Putamen (tissue), 1 donor: ENCODE measurements around the gene FKBP2.

Source experiments
- DNase-seq: peaks from one replicate; pipeline ENCODE4 v3.0.0-alpha.2; 2016; ENCODE audit warnings: low spot score

FKBP2 gene

DNA sequence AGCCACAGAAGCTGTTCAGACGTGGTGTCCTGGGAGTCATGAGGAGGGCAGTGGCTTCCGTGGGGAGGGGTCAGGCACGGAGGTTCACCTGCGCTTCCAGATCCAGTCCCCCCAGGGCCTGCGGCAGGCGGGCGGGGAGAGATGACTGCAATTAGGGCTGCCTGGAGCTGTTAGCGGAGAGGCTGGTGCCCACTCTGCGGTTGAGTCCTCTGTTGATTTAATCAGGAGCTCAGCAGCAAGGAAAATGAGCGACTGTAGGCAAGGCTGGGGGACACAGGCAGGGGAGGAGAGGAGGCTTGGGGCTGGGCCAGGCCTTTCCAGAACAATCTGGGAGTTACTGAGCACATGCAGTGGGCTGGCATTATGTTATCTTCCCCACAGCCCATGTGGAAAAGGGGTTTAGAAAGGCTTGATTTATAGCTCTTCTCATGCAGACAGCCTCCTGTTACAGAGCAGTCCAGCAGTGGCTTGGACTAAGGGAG, 23.5 kb downstream of the FKBP2 start:
- DNase-seq: no peak

DNA sequence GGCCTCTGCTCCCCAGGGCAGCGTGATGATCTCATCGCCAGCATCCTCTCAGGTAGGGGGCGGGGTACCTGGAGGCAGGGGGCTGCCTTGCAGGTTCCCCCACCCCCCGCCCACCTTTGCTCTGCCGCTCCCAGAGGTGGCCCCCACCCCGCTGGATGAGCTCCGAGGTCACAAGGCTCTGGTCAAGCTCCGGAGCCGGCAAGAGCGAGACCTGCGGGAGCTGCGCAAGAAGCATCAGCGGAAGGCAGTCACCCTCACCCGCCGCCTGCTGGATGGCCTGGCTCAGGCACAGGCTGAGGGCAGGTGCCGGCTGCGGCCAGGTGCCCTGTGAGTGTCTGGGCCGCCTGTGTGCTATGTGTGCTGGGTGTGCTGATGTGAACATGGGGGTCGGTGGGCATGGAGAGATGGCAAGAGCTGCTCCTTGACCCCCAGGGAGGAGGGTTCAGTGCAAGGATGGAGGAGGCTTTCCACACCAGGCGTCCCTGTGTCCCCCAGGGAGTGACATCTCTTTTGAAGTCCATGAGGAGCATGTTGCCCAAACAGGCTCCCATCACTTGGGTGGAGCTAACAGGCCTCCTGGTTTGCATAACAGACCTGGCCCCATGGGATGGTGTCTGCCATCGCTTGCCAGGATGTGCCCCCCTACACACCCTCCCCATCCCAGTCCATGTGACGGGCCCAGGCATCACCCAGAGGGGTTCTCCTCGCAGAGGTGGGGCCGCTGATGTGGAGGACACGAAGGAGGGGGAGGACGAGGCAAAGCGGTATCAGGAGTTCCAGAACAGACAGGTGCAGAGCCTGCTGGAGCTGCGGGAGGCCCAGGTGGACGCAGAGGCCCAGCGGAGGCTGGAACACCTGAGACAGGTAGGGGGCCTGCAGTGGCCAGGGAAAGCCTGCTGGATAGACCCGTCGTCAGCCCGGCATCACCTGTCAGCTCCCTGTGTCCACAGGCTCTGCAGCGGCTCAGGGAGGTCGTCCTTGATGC, 24.6 kb downstream of the FKBP2 start:
- DNase-seq: no peak

DNA sequence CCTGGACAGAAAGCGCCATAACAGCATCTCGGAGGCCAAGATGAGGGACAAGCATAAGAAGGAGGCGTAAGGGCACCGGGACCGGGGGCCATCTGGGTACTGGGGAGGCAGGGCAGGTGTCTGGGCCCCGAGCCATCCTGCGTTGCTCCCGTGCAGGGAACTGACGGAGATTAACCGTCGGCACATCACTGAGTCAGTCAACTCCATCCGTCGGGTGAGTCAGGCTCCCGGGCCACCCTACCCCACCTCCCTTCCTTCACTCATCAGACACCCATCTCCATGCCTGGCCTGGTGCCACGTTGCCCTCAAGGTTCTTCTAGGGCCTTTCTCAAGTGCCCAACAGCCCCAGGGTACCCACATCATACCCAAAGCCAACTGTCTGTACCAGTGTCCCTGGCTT, 25.4 kb downstream of the FKBP2 start:
- no peak for DNase-seq

DNA sequence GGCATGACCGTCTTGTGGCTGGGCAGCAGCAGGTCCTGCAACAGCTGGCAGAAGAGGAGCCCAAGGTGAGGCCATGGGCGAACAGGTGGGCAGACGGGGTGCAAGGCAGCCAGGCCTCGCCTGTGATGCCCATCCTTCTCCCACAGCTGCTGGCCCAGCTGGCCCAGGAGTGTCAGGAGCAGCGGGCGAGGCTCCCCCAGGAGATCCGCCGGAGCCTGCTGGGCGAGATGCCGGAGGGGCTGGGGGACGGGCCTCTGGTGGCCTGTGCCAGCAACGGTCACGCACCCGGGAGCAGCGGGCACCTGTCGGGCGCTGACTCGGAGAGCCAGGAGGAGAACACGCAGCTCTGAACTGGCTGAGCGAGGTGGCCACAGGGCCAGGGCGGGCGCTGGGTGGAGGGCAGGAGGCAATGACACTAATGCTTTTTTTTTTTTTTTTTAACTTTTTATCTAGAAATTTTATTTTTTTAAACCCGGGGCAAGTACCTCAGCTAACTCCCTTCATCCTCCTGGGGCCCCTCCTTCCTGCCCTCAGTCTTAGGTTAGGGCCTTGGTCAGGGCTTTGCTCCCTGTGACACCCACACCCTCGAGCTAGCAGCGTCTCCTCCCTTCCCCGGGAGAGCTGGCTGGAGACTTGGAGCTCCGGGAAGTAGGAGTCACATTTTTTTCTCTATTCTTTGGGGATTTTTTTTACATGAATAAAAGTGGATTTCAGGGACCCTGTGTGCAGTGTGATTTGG, 26.5 kb downstream of the FKBP2 start:
- no peak for DNase-seq

DNA sequence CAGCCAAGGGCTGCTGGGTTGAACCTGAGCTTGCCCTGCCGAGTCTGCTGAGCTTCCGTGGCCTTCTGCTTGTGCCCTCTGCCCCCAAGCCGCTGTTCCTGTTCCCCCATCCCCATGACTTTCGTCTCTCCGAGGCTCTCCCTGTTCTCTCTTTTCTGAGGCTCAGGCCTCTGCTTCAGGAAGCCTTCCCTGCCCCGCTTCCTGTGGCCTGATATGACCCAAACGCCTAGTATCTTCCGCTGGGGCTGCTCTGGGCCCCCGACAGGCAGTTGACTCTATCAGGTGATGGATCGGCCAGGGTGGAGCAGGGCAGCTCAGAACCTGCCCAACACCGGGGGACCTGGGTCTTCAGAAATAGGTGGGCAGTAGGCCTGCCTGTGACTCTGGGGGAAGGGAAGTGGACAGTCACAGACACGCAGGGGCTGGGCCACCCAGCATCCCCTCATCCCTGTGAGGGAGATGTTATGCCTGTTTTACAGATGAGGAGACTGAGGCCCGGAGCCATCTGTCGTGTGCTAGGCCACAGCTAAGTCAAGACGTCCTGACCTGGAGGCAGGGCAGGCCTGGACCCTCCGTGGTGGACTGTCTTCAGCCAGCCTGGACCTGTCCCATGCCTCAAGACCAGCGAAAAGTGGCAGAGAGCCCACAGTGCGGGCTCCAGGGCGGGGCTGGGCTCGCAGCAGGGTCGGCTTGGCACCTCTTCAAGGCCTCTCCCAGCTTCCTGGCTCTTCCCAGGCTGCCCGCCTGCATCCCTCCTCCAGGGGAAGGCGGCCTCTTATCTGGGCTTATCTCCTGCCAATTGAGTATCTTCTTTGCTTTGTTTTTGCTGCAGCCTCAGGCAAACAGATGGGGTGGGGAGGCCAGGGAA, 27.4 kb downstream of the FKBP2 start:
- DNase-seq: no peak

DNA sequence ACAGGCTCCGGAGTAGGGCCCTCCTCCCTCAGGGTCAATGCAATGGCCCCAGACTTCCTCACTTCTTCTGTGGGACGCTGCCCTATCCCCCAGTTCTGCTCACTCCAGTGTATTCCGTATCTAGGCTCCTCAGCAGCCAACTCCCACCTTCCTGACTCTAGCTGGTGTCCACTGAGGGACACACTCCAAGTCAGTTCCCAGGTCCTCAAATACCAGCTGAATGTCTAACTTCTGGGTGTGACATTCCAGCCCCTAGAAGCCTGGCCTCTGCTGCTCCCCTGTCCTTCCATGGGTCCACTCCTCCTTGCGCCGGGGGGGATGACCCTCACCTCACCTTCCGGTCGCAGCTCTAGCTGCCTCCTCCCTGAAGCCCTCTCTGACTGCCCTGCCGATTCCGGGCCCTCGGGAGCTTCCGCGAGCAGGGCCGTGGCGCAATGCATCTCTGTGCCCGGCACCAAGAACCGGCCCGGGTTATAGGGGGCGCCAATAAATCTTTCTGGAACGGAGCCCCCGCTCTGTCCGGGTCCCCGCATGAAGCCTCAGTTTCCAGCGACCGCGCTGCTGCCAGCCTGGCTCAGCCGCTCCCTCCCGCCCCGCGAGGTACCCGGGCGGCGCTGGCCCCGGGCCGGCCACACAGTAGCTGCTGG, 28.1 kb downstream of the FKBP2 start:
- no peak for DNase-seq

DNA sequence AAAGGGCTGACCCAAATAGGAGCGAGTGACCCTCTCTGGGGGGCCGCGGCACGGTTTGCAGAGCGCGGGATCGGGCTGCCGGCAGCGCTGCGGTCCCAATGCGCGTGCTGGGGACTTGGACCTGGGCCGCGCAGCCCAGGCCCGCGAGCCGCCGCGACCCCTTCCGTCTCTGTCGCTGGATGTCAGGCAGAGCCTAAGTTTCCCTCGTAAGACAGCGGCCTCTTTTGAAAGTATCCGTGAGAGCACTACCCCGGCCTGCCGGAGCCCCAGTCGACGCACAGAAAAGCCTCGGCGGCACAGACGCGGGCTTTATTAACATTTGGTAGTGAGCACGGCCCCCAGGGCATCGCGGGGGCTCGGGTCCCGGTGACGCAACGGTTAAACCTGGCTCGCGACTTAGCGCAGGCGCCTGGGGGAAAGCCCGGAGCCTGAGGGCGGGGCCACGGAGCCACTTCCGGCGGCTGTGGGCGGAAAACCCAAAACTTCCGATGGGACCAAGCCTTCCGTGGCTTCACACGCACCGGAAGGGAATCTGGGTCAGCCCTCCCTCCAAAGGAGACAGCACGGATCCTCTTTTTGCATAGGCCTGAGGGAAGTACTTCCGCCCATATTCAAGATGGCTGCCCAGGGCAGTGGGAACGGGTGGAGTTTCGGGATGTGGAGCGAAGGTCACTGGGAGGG, 28.8 kb downstream of the FKBP2 start:
- peak; percentile 100 for DNase-seq

DNA sequence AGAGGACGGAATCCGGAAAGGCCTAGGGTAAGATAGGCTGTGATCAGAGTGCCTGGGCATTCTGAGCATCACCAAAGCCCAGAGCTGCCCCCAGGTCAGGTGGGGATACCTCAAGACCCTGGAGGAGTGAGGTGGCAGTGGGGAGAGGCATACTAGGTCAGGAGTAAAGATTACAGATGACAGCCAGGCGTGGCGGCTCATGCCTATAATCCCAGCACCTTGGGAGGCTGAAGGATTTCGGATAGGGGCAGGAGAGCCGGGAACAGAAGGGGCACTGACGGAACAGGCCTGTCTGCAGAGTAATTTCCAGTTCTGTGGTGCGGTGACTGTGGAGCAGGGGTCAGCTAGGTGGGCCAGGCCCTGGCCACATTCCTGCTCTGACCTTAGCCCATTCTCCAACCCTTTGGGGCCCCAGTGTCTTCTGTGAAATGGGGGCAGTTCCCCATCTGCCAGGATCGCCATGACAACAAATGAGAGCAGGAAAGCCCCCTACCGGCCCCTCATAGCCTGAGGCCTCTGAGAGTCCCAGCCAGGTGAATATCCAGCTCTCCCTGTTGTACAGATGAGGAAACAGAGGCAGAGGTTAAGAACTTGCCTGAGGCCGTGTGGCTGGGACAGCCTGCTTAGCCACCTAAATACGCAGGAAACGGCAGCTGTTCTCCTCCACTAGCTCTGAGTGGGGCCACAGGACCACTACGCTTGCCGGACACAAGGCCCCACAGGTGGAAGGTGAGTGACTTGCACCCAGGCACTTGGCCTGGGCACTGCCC, 34.3 kb downstream of the FKBP2 start:
- DNase-seq: no peak

DNA sequence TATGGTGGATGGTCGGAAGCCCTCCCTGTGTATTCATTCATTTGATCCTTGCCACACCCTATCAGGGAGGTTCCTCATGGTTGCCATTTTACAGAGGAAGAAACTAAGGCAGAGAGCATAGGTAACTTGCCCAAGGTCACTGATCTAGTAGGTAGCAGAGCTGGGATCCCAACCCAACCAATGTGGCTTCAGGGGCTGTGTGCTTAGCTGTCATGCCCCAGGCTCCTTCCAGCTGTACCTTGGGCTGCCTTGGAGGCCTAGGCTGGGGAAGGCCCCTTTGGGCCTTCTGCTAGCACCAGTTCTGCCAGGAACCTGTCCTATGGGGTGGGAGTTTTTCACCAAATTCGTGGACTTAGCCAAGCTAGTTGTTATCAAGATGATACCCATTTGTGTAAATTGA, 34.9 kb downstream of the FKBP2 start:
- no peak for DNase-seq

DNA sequence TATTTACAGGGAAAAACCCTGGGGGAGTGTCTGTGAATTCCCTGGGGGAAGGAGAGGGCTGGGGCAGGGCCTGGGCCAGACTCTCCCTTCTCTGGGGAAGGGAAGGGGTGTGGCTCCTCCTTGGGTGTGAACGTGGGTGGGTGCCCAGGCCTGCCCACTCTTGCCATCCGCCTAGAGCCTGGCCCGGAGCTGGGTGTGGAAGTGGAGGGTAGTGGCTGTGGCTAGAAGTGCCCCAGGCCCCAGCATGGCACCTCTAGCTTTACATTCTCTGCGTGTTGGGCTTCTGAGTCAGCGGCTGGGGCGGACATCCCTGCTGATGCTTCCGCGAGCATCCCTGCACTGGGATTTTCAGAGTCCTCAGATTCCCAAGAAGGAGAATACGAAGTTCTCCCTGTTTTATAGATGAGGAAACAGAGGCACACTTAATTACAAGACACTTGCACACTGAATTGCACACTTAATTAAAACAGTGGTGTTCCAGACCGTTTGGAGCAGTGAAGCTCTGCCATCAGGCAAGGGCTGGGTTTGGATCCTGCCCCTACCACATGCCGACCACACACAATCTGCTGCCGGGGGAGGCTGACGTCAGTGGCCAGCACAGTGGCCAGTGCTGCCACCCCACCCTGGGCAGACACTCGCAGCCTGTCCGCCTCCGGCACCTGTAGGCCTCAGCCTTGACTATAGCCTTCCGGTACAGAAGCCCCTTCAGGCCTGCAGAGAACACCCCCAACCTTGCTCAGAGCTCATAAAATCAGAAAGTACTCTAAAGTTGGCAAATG, 35.9 kb downstream of the FKBP2 start:
- no peak for DNase-seq

DNA sequence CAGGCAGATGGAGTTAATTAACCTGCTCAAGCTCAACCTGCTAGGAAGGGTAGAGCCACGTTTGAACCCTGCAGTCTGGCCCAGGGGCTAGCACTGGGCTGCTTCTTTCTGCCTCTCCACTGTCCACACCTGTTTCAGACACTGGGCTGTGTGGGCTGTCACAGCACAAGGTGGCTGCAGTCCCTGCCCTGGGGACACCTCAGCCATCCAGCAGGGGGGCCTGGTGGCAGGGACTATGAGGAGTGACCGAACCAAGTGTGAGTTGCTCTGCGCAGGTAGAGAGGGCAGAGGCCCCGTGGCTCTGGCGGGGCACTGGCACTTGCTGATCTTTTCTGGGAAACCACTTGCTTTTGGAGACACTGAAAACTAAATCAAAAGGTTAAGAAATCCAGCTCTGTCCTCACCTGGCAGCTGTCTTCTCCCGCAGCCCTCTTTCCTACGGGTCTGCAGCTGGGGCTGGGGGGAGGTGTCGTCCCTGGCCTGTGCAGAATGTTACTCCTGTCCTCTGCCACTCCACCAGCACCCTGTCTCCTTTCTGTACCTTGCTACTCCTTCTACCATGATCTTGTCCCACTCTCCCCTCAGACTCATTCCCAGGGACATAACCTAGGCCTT, 37.8 kb downstream of the FKBP2 start:
- no peak for DNase-seq

DNA sequence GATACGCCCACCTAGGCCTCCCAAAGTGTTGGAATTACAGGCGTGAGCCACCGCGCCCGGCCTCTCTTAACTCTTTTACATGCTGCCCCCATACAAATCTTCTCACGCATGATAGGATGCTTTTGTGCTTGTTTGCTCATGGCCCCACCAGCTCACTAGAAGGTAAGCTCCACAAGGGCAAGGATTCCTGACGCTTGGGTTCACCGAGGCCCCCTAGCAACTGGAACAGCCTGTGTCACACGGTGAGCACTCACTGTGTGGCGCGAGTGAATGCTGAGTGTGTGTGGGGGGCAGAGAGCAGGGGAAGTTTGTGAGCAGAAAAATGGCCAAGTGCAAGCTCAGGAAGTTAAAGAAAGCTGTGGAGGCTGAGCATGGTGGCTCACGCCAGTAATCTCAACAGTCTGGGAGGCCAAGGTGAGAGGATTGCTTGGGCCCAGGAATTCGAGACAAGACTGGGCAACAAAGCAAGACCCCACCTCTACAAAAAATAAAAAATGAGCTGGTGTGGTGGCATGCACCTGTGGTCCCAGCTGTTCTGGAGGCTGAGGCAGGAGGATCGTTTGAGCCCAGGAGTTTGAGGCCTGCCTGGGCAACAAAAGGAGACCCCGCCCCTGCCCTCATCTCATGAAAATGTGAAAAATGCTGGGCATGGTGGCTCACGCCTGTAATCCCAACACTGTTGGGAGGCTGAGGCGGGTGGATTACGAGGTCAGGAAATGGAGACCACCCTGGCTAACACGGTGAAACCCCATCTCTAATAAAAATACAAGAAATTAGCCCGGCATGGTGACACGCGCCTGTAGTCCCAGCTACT, 41.3 kb downstream of the FKBP2 start:
- no peak for DNase-seq

DNA sequence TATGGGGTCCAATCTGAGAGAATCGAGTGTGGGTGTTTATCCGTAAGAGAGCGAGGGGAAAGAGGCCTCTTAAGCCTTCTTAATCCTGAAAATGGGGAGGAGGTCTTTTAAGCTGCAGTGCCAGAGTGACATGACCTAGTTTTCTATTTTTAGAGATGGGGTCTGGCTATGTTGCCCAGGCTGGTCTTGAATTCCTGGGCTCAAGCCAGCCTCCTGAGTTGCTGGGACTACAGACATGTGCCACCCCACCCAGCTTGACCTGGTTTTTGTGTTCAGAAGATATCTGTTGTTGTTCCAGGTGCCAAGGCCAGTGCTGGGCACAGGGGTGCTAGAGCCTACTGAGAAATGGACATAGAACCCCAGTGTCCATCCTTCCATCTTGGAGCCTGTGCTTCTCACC, 42.2 kb downstream of the FKBP2 start:
- DNase-seq: no peak

DNA sequence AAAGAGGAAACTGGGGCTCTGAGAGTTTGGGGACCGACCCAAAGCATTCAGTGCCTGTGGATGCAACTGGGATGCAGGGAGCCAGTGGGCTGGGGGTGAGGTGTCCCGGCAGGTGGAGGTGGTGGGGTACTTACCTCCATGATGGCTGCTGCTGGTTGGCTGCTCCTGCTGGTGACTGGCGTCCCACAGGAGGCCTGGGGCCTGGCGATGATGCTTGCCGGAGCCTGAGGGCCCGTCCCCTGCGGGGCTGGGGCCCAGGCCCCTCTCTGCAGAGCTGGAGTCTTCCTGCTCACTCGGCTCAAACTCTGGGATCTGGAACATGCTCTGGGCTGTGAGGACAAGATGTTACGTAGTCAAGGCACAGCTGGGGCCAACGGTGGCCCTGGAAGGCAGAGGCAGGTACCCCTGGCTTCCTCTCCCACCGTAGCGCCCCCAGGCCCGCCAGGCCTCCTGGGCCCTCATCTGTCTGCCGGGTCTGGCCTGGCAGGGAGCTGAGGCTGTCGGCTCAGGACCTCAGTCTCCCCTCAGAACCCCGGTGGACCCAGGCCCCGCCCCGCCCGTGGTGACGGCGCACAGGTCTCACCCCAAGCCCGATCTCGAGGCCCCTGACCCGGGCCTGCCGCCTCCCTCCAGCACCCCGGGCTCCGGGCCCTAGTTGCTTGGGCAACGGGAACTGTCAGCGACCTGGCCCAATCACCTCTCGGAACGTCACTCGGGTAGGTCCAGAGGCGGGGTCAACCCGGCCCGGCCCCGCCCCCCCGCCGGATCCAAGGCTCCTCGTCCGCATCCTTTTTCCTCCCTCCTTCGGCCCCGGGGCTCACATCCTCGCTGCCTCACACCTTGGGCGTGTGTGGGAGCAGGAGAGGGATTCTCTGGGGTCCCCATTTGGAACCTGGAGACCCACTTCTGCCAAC, 43.4 kb downstream of the FKBP2 start, which contains the start of gene BAD:
Gene BAD (minus strand): TSS at position 618 of the 914 bp plus-strand sequence. CDS start 297 bp downstream, at position 321.
- DNase-seq: peak; percentile 96

DNA sequence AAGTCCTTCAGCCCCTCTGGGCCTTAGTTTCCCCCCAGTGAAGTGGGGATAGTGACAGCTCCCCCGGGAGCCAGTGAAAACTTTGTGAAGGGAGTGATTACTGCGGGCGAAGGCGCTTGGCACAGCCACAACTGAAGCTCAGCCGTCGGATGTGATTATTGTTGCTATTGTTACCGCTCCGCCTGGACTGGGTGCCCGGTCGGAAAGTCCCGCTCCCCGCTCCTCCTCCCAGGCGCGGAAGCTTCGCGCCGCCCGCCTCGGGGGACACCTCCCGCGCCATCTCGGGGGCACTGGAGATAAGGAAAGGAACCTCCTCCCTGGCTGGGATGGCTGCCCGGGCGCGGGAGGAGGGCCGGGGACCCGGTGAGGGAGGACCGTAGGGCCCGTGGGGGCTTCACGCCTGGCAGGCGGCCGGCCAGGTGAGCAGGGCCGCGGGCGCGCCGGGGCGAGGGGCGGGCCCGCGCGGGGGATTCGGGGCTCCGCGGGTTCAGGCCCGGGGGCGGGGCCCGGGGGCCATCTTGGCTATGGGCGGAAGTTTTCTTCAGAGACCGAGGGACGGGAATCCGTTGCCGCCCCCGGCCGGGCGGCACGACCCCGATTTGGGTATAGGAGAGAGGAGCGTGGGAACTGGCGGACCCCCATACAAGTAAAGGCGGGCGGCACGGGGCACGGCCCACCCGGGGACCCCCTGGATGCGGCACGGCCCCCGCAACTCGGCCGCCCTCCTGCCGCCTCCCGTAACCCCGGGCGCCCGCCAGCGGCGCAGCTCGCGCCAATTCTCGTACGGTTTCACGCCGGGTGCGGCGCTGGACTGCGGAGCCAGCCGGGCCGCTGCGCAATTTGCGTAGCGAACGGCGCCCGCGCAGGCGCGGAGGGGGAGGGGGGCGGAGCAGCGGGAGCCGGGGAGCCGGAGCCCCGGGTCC, 44.3 kb downstream of the FKBP2 start, which contains the start of gene GPR137:
Gene GPR137 (plus strand): TSS at position 887 of the 923 bp plus-strand sequence. CDS start 677 bp downstream, outside the sequence.
- peak; percentile 87 for DNase-seq
